ENCODE results near the gene SAMD4A.

The SAMD4A gene

DNA sequence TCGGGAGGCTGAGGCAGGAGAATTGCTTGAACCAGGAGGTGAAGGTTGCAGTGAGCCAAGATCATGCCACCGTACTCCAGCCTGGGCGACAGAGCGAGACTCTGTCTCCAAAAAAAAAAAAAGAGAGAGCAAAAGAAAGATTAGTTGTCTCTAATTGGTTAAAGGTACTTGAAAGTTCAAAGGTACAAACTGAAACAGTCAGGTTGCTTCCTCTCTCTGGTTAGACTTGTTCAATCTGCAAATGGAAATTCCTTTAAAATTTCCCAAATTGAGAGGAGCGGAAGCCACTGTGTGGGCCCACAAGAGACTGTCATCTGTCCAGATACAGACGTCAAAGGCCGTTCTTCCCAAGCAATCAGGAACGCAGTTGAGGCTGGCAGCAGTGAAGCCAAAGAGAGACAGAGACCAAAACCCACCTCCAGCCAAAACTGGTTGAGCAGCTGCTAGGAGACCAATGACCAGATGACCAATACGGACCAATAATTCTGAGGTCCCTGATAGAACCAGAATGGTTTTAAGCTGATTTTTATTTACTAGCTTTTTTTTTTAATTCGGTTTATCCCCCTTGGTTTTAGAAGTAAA lies 272.1 kb downstream of the SAMD4A start:
- DNase-seq, result no peak

- no peak for DNase-seq
These were observed 272.8 kb downstream of the SAMD4A start for GRCh38 chr14:54839701-54840119.

DNA sequence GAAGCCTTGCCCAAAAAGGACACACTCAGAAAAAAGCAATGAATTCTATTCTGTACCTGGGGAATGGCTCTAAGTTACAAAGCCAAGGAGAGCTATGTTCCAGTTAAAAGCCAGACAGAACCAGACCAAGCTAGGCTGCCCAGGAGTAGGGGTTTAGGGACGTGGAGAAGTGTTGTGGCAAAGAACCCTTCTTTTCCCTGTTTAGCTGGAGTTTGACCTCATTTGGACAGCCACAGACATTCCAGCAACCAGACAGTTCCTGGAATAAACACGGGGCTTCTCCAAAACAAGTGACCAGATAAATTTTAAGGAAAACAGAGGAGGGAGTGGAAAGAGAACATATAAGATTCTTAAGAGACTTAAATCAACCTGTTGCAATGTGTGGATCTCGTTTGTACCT lies 273.4 kb downstream of the SAMD4A start:
- no peak for DNase-seq

GRCh38 chr14:54840798-54841197 lies 273.9 kb downstream of the SAMD4A start:
- DNase-seq, result no peak
